Effector CD8-positive, alpha-beta T cell (primary cell): Measurements from ENCODE around the gene MTMR8.

ENCODE experiments used
- DNase-seq: peaks from one replicate; lab custom pipeline; 2025; lab: John Stamatoyannopoulos, UW

Gene MTMR8

GRCh38 chrX:64313624-64314023 is 81.6 kb downstream of the MTMR8 start:
- no peak for DNase-seq

GRCh38 chrX:64306712-64307111 is 88.5 kb downstream of the MTMR8 start:
- no peak for DNase-seq

DNA sequence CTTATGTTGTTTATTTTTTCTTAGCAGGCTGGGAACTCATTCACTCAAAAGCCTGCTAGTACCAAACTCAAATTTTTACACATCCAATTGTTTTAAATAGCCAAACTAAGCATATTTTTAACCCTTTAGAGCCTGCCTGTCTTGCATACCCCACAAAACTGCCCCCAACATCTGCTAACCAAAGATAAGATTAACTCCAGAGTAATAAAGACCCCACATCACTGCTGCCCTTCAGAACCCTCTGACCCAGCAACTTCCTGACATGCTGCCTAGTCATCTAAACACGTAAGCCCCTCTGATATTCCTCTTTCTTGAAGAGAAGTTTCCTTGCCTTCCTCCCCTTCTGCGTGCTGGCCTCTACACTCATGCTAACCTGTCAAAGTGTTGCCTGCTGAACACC is 104.1 kb downstream of the MTMR8 start:
- no peak for DNase-seq

GRCh38 chrX:64265265-64265664 is 130.0 kb downstream of the MTMR8 start:
- no peak for DNase-seq

GRCh38 chrX:64230123-64230970 is 164.9 kb downstream of the MTMR8 start, which contains the start of gene ASB12:
TSS of gene ASB12 (minus strand) at chrX:64230607. CDS start at chrX:64225650, 4,957 bp downstream.
- DNase-seq = no peak

GRCh38 chrX:64229154-64229553 is 166.1 kb downstream of the MTMR8 start:
- no peak for DNase-seq
